C4-2B (cell line): ENCODE measurements around the gene HNRNPR.

Source experiments
- ZFX ChIP-seq: fragments of 450-650 bp; IDR thresholded peaks from 2 replicates; pipeline ENCODE4 v1.6.1; 2017
- TF ChIP-seq, protein P1 (sequence below): fragments of 450-650 bp; conservative IDR thresholded peaks from 2 replicates; pipeline ENCODE4 v1.5.1; 2017; ENCODE audit warnings: mild to moderate bottlenecking

DNA sequence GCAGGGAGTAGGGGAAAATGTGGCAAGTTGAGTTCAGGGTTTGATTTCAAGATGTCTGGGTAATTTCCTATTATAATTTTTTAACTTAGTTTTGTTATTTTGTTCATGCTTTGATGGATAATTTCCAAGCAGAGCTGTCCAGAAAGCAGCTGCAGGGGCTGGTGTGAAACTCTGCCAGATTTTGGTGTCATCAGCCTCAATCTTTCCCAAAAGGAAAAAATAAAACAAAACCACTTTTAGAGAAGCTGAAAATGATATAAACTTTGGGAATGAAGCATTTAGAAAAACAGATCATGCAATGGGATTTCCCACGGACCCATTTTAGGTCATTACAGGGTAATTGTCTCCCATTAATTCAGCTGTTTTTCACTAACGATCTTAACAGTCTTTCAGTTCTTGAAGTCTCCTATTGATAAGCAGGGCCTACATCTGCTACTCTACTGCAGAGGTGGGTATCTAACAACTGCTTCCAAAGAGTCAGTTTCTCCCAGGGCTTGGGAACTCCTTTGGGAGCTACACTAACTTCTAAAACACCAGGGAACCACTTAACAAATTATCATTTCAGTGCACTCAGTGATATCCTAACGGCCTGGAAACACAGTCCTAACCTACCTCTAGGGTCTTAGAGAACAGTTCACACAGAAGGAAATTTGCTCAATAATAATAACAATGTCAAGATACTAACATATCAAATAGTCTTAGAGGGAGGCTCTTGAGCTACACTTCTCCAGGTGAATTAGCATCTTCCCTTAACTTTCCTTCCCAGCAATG, 13.2 kb upstream of the HNRNPR start:
- TF ChIP-seq, protein P1, sequence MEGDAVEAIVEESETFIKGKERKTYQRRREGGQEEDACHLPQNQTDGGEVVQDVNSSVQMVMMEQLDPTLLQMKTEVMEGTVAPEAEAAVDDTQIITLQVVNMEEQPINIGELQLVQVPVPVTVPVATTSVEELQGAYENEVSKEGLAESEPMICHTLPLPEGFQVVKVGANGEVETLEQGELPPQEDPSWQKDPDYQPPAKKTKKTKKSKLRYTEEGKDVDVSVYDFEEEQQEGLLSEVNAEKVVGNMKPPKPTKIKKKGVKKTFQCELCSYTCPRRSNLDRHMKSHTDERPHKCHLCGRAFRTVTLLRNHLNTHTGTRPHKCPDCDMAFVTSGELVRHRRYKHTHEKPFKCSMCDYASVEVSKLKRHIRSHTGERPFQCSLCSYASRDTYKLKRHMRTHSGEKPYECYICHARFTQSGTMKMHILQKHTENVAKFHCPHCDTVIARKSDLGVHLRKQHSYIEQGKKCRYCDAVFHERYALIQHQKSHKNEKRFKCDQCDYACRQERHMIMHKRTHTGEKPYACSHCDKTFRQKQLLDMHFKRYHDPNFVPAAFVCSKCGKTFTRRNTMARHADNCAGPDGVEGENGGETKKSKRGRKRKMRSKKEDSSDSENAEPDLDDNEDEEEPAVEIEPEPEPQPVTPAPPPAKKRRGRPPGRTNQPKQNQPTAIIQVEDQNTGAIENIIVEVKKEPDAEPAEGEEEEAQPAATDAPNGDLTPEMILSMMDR = no peak
- TF ChIP-seq ZFX = no peak
